NCI-H1417 treated with DMSO at 0.1 percent for 48 hours (cell line): ENCODE data around the gene NUDT7.

Source experiments
- DNase-seq: peaks from one replicate; lab custom pipeline; 2025; lab: John Stamatoyannopoulos, UW

The NUDT7 gene

GRCh38 chr16:77724174-77724573 lies 1.9 kb downstream of the NUDT7 start:
- no peak for DNase-seq

GRCh38 chr16:77729951-77730350 lies 7.6 kb downstream of the NUDT7 start:
- no peak for DNase-seq

- DNase-seq: no peak
Measured at GRCh38 chr16:77732241-77732946, 10.1 kb downstream of the NUDT7 start.

GRCh38 chr16:77736879-77737278 lies 14.6 kb downstream of the NUDT7 start:
- DNase-seq: no peak

- DNase-seq: no peak
Measured at GRCh38 chr16:77738706-77739558, 16.6 kb downstream of the NUDT7 start.

- no peak for DNase-seq
Measured at GRCh38 chr16:77739559-77739892, 17.2 kb downstream of the NUDT7 start.

- DNase-seq: peak; percentile 33
Measured at GRCh38 chr16:77744141-77744540, 21.8 kb downstream of the NUDT7 start.

GRCh38 chr16:77745972-77746371 lies 23.7 kb downstream of the NUDT7 start:
- DNase-seq: no peak

- DNase-seq: no peak
Measured at GRCh38 chr16:77748421-77749005, 26.2 kb downstream of the NUDT7 start.

GRCh38 chr16:77749415-77749814 lies 27.1 kb downstream of the NUDT7 start:
- DNase-seq: no peak

- no peak for DNase-seq
Measured at GRCh38 chr16:77758046-77758445, 35.7 kb downstream of the NUDT7 start.

- DNase-seq: no peak
Measured at GRCh38 chr16:77758508-77758907, 36.2 kb downstream of the NUDT7 start.

GRCh38 chr16:77759201-77759600 lies 36.9 kb downstream of the NUDT7 start:
- no peak for DNase-seq

- no peak for DNase-seq
Measured at GRCh38 chr16:77759821-77760220, 37.5 kb downstream of the NUDT7 start.

GRCh38 chr16:77760800-77761199 lies 38.5 kb downstream of the NUDT7 start:
- no peak for DNase-seq

- DNase-seq: no peak
Measured at GRCh38 chr16:77761204-77761603, 38.9 kb downstream of the NUDT7 start.

- no peak for DNase-seq
Measured at GRCh38 chr16:77762262-77762661, 39.9 kb downstream of the NUDT7 start.

GRCh38 chr16:77763994-77764393 lies 41.7 kb downstream of the NUDT7 start:
- no peak for DNase-seq

- DNase-seq: no peak
Measured at GRCh38 chr16:77767211-77767610, 44.9 kb downstream of the NUDT7 start.

- no peak for DNase-seq
Measured at GRCh38 chr16:77767826-77768225, 45.5 kb downstream of the NUDT7 start.

- no peak for DNase-seq
Measured at GRCh38 chr16:77775911-77776909, 53.9 kb downstream of the NUDT7 start.

GRCh38 chr16:77777745-77778144 lies 55.4 kb downstream of the NUDT7 start:
- no peak for DNase-seq
